Globus pallidus (tissue), 1 donor: ENCODE measurements around the gene VPS9D1.
A peak's percentile ranks its signal among the peaks of the same experiment; 100 is the strongest.
"Not testable (repeated sequence)": the region's sequence is repeated elsewhere in the genome, so short reads cannot be mapped to it uniquely, and the experiment has no call there.

Experiments used
- DNase-seq: peaks from one replicate; pipeline ENCODE4 v3.0.0-alpha.2; 2015; ENCODE audit warnings: low spot score

VPS9D1 gene

GRCh38 chr16:89693931-89694783, 26.5 kb downstream of the VPS9D1 start:
- DNase-seq = no peak

DNA sequence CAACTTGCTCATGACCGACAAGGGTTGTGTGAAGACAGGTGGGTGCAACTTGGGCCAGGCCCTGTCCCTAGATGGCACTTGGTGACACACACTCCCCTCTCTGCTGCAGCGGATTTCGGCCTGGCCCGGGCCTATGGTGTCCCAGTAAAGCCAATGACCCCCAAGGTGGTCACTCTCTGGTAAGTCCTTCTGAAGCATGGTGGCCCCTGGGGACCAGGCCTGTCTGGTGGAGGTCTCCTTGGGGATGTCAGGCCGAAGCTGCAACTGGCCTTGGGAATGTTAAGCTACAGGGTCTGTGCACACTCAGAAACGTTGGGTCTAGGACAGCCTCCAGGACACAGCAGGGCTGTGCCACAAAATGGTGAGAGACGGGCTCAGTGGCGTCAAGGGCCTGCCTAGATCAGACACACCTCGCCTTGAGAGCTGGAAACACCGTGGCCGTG, 27.4 kb downstream of the VPS9D1 start:
- no peak for DNase-seq

- DNase-seq = no peak
Observed at GRCh38 chr16:89691986-89692569, 28.6 kb downstream of the VPS9D1 start.

GRCh38 chr16:89691231-89691985, 29.3 kb downstream of the VPS9D1 start:
- no peak for DNase-seq

GRCh38 chr16:89690392-89690901, 30.3 kb downstream of the VPS9D1 start:
- DNase-seq = no peak

DNA sequence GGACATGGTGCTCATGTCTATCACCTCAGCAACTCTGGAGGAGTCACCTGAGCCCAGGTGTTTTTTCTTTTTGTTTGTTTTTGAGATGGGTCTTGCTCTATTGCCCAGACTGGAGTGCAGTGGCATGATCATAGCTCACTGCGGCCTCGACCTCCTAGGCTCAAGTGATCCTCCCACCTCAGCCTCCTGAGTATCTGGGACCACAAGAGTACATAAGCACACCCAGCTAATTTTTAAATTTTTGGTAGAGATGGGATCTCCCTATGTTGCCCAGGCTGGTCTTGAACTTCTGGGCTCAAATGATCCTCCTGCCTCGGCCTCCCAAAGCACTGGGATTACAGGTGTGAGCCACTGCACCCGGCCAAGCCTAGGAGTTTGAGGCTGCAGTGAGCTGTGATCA, 31.1 kb downstream of the VPS9D1 start:
- DNase-seq = not testable (repeated sequence)

GRCh38 chr16:89689142-89689541, 31.6 kb downstream of the VPS9D1 start:
- no peak for DNase-seq

DNA sequence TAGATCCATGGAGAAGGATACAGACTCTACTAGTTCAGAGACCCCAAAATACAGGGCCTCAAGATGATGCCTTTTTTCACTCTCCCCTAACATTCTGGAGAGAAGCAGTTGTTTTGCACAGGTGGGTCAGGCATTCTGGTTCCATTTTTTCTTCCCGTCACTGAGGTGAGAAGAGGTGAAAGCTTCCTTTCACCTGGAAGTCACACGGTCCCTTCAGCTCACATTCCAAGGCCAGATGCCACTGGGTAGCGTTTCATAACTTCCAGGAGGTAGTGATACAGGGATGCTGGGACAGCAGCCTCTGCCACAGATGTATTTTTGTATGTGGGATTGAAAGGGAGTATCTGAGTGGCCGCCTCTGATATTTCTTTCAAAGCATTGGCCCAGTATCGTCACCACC, 32.3 kb downstream of the VPS9D1 start:
- DNase-seq = no peak

DNA sequence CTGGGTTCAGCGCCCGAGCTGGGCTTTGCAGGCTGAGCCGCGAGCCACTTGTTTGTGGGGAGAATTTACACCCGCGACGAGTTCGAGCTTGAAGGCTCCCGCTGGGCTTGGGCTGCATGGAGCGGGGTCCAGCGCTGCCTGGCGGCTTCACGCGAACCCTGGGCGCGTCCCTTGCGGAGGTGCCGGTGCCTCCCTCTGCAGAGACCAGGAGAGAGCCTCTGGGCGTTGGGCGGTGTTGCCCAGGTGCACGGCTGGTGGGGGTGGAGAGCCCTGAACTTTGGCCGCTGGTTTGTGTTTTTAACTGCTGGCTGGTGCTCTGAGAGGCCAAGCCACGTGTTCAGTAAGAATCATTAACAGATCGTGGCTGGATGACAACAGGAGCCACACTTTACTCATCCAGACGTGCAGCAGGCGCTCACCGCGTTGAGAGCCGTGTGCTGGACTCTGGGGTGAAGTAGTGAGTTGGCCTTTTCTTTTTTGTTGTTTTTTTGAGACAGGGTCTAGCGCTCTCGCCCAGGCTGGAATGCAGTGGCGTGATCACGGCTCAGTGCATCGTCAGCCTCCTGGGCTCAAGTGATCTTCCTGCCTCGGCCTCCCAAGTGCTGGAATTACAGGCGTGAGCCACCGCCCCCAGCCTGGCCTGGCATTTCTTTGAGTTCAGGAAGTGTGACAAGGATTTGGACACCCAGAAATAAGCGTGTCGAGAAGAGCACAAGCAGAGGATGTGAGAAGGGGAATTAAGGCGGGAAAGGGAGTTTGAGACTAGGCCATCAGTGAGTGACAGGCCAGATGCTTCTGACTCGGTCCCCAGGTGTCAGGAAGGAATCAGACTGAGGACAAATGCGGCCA, 33.4 kb downstream of the VPS9D1 start:
- no peak for DNase-seq

GRCh38 chr16:89686520-89687091, 34.1 kb downstream of the VPS9D1 start, which contains the start of gene CDK10:
Gene CDK10 (plus strand): TSS chr16:89686689. CDS start chr16:89686711, 22 bp downstream.
- peak; percentile 83 for DNase-seq

- DNase-seq = no peak
Observed at GRCh38 chr16:89685916-89686315, 34.8 kb downstream of the VPS9D1 start.

GRCh38 chr16:89678258-89678657, 42.4 kb downstream of the VPS9D1 start:
- DNase-seq = no peak

- no peak for DNase-seq
Observed at GRCh38 chr16:89672177-89672941, 48.3 kb downstream of the VPS9D1 start.

- DNase-seq = not testable (repeated sequence)
Observed at GRCh38 chr16:89671565-89671964, 49.1 kb downstream of the VPS9D1 start.

GRCh38 chr16:89670496-89671431, 49.9 kb downstream of the VPS9D1 start:
- no peak for DNase-seq

GRCh38 chr16:89669755-89670154, 50.9 kb downstream of the VPS9D1 start:
- no peak for DNase-seq

DNA sequence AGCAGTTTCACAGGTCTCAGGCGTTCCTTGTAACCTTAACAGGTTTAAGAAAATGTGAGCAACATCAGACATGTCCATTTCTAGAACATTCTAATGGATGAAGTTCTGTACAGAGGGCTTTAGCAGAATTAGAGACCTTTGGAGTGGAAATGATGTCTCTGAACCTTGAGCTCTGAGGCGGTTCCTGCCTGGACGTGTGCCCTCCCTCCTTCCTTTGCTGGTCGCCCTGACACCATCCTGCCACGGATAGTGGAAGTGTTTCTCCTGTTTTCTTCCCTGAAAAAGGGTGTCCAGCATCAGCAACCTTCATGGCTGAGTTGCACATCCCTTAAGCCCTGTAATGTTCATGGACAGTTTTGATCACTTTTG, 51.9 kb downstream of the VPS9D1 start:
- no peak for DNase-seq

DNA sequence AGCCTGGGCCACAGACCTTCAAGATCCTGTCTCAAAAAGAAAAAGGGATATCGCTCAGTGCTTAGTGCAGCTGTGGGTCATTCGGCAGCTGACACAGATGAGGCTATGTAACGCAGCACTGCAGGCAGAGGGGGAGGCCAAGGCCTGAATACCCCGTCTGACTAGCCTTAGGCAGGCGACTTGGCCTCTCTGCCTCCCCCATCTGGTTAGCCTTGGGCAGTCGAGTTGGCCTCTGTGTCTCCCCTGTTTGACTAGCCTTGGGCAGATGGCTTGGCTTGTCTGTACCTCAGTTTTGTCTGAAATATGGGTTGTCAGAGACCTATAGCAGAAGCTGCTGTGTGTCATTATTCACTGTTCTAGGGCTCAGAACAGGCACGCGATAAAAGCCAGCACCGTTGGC, 53.1 kb downstream of the VPS9D1 start:
- no peak for DNase-seq

GRCh38 chr16:89667000-89667399, 53.7 kb downstream of the VPS9D1 start:
- DNase-seq = not testable (repeated sequence)
